GM06990 (cell line): ENCODE data around the gene ATG9B.

Experiments used
- DNase-seq: peaks from one replicate; pipeline ENCODE4 v3.0.0-alpha.2; 2011; ENCODE audit not compliant: insufficient read length; ENCODE audit errors: extremely low read depth
- H3K27me3 ChIP-seq: replicated peaks from 2 replicates; pipeline ENCODE4 v1.6.0; 2011; ENCODE audit warnings: low read length; ENCODE audit not compliant: control insufficient read depth, insufficient read depth
- H3K36me3 ChIP-seq: 2 replicates; pipeline ENCODE4 v1.5.1; 2011; ENCODE audit warnings: low read length; ENCODE audit not compliant: control insufficient read depth, insufficient read depth
- H3K4me3 ChIP-seq: replicated peaks from 2 replicates; pipeline ENCODE4 v1.5.1; 2011; ENCODE audit warnings: low read depth, mild to moderate bottlenecking, control low read depth, low read length
- CTCF ChIP-seq: IDR thresholded peaks from 2 replicates; pipeline ENCODE4 v1.5.1; 2011; ENCODE audit warnings: low read length, control low read depth, mild to moderate bottlenecking, inconsistent platforms; ENCODE audit not compliant: insufficient read depth, poor library complexity, severe bottlenecking

ATG9B gene

GRCh38 chr7:151009327-151010036 is 14.8 kb downstream of the ATG9B start:
- TF ChIP-seq CTCF: no peak
- Histone ChIP-seq H3K27me3 (no peaks in the 10 kb centered on the region; the same call in 1 of the 2 replicates), H3K36me3 (no peaks in the 10 kb centered on the region), H3K4me3 (no peak overlapping the region)
- DNase-seq: no peak

- H3K4me3 ChIP-seq: peak overlapping the region; percentile 9; the same call in 1 of the 2 replicates
- H3K36me3 ChIP-seq: no peaks in the 10 kb centered on the region
- TF ChIP-seq CTCF: peak; percentile 78
- no peak for DNase-seq
- H3K27me3 ChIP-seq: no peaks in the 10 kb centered on the region; the same call in 1 of the 2 replicates
Measured at GRCh38 chr7:151008511-151009323, 15.6 kb downstream of the ATG9B start.

- no peak for DNase-seq
- Histone ChIP-seq H3K27me3 (no peaks in the 10 kb centered on the region; the same call in 1 of the 2 replicates), H3K4me3 (no peak overlapping the region), H3K36me3 (no peaks in the 10 kb centered on the region)
- no peak for TF ChIP-seq CTCF
Measured at GRCh38 chr7:151008143-151008510, 16.2 kb downstream of the ATG9B start.

- Histone ChIP-seq H3K27me3 (no peaks in the 10 kb centered on the region), H3K36me3 (no peaks in the 10 kb centered on the region), H3K4me3 (no peak overlapping the region)
- no peak for TF ChIP-seq CTCF
- no peak for DNase-seq
Measured at GRCh38 chr7:151007469-151007898, 16.8 kb downstream of the ATG9B start.

- no peaks in the 10 kb centered on the region for H3K36me3 ChIP-seq
- H3K4me3 ChIP-seq: no peak overlapping the region
- no peak for DNase-seq
- TF ChIP-seq CTCF: no peak
- no peaks in the 10 kb centered on the region for H3K27me3 ChIP-seq
Measured at GRCh38 chr7:151006590-151007300, 17.5 kb downstream of the ATG9B start.
